HEK293 (cell line): ENCODE results near the gene SELENOW.

Experiments
- ATF2 ChIP-seq: fragments of 450-650 bp; formaldehyde crosslinking; IDR thresholded peaks from 2 replicates; pipeline ENCODE4 v1.5.1; 2016; ENCODE audit warnings: missing biosample characterization, missing genetic modification characterization, low read depth
- CTCF ChIP-seq: fragments of 450-650 bp; formaldehyde crosslinking; IDR thresholded peaks from 2 replicates; pipeline ENCODE4 v1.5.1; 2016; ENCODE audit warnings: missing biosample characterization, missing genetic modification characterization
- MYNN ChIP-seq: fragments of 450-650 bp; formaldehyde crosslinking; IDR thresholded peaks from 2 replicates; pipeline ENCODE4 v1.5.1; 2016; ENCODE audit warnings: missing biosample characterization, missing genetic modification characterization, borderline replicate concordance
- REST ChIP-seq: fragments of 450-650 bp; formaldehyde crosslinking; IDR thresholded peaks from 2 replicates; pipeline ENCODE4 v1.5.1; 2016; ENCODE audit warnings: missing biosample characterization, missing genetic modification characterization
- ZBTB1 ChIP-seq: fragments of 450-650 bp; formaldehyde crosslinking; IDR thresholded peaks from 2 replicates; pipeline ENCODE4 v1.5.1; 2016; ENCODE audit warnings: missing biosample characterization, missing genetic modification characterization
- ZBTB7A ChIP-seq: fragments of 450-650 bp; formaldehyde crosslinking; IDR thresholded peaks from 2 replicates; pipeline ENCODE4 v1.5.1; 2016; ENCODE audit warnings: low read depth, missing biosample characterization, missing genetic modification characterization
- ZNF157 ChIP-seq: fragments of 450-650 bp; formaldehyde crosslinking; IDR thresholded peaks from 2 replicates; pipeline ENCODE4 v1.5.1; 2016; ENCODE audit warnings: missing biosample characterization, missing genetic modification characterization
- ZNF23 ChIP-seq: fragments of 450-650 bp; formaldehyde crosslinking; IDR thresholded peaks from 2 replicates; pipeline ENCODE4 v1.5.1; 2016; ENCODE audit warnings: missing biosample characterization, missing genetic modification characterization, borderline replicate concordance
- ZNF274 ChIP-seq, 2 experiments: fragments of 200-500 bp in 1 of 2; fragments of 450-650 bp in 1 of 2; sonication (Bioruptor generic) in 1 of 2; formaldehyde crosslinking in 1 of 2; IDR thresholded peaks; 2 replicates each; pipeline versions ENCODE4 v1.5.1 to v1.6.1; 2014 to 2016; ENCODE audit warnings: borderline replicate concordance in 1 of 2, inconsistent platforms in 1 of 2, low read length in 1 of 2, missing biosample characterization in 1 of 2, missing genetic modification characterization in 1 of 2
- ZNF48 ChIP-seq: fragments of 450-650 bp; formaldehyde crosslinking; IDR thresholded peaks from 2 replicates; pipeline ENCODE4 v1.5.1; 2016; ENCODE audit warnings: missing biosample characterization, missing genetic modification characterization
- ZNF707 ChIP-seq: fragments of 450-650 bp; formaldehyde crosslinking; IDR thresholded peaks from 2 replicates; pipeline ENCODE4 v1.5.1; 2016; ENCODE audit warnings: missing biosample characterization, missing genetic modification characterization
- ZNF776 ChIP-seq: fragments of 450-650 bp; formaldehyde crosslinking; IDR thresholded peaks from 2 replicates; pipeline ENCODE4 v1.5.0; 2017; ENCODE audit warnings: missing biosample characterization, missing genetic modification characterization, borderline replicate concordance

GRCh38 chr19:47781590-47782262 lies 3.2 kb downstream of the SELENOW start:
- TF ChIP-seq CTCF (tag by site-specific recombination) (no peak), REST (tag by site-specific recombination) (no peak), ATF2 (tag by site-specific recombination) (no peak), ZNF157 (tag by site-specific recombination) (no peak), ZNF707 (tag by site-specific recombination) (no peak), ZNF274 (IDR thresholded peaks at IDR 0.05; ENCODE audit: low read length) (no peak), ZNF274 (tag by site-specific recombination; IDR thresholded peaks at IDR 0.05; ENCODE audit: borderline replicate concordance) (no peak), ZBTB7A (tag by site-specific recombination) (no peak), ZNF23 (tag by site-specific recombination) (no peak), ZNF48 (no peak), MYNN (tag by site-specific recombination) (no peak), ZNF776 (tag by site-specific recombination) (no peak), ZBTB1 (tag by site-specific recombination) (no peak)
